GM19452 (cell line): ENCODE data around the gene MAPK1IP1L.
"Not testable (repeated sequence)": the region's sequence is repeated elsewhere in the genome, so short reads cannot be mapped to it uniquely, and the experiment has no call there.

Source experiments
- ATAC-seq: cut with Tn5 transposase; IDR thresholded peaks from one replicate; pipeline ENCODE4 v1.9.1; 2021; ENCODE audit not compliant: unreplicated experiment

Gene MAPK1IP1L

GRCh38 chr14:55051423-55052268, at the start of gene MAPK1IP1L:
Gene MAPK1IP1L, plus strand, starts transcription at chr14:55051647. Its CDS starts 10,037 bp downstream, at chr14:55061684.
- ATAC-seq = peak; percentile 87

- no peak for ATAC-seq
These were observed 46.4 kb upstream of the MAPK1IP1L start for GRCh38 chr14:55005071-55005470.

- no peak for ATAC-seq
These were observed 36.4 kb upstream of the MAPK1IP1L start for GRCh38 chr14:55015006-55015405.

GRCh38 chr14:55019968-55020554, 31.4 kb upstream of the MAPK1IP1L start:
- no peak for ATAC-seq

- ATAC-seq = not testable (repeated sequence)
These were observed 27.1 kb upstream of the MAPK1IP1L start for GRCh38 chr14:55024365-55024764.

- ATAC-seq = no peak
These were observed 25.5 kb upstream of the MAPK1IP1L start for GRCh38 chr14:55025948-55026347.

- no peak for ATAC-seq
These were observed 25.0 kb upstream of the MAPK1IP1L start for GRCh38 chr14:55026441-55026792.

GRCh38 chr14:55026793-55027561, 24.5 kb upstream of the MAPK1IP1L start, which contains the start of the genes SOCS4 and WDHD1:
Gene SOCS4, plus strand, starts transcription at chr14:55027236. Its CDS starts 15,806 bp downstream, at chr14:55043042.
Gene WDHD1, minus strand, starts transcription at chr14:55027099. Its CDS starts 312 bp downstream, at chr14:55026787.
- ATAC-seq = peak; percentile 89

- no peak for ATAC-seq
These were observed 23.4 kb upstream of the MAPK1IP1L start for GRCh38 chr14:55028066-55028465.

GRCh38 chr14:55028476-55028875, 23.0 kb upstream of the MAPK1IP1L start:
- no peak for ATAC-seq

- ATAC-seq = no peak
These were observed 20.3 kb upstream of the MAPK1IP1L start for GRCh38 chr14:55031190-55031589.

- not testable (repeated sequence) for ATAC-seq
These were observed 13.5 kb upstream of the MAPK1IP1L start for GRCh38 chr14:55037995-55038394.

- ATAC-seq = no peak
These were observed 12.7 kb upstream of the MAPK1IP1L start for GRCh38 chr14:55038708-55039107.

GRCh38 chr14:55043528-55043927, 7.9 kb upstream of the MAPK1IP1L start:
- no peak for ATAC-seq

- no peak for ATAC-seq
These were observed 6.4 kb upstream of the MAPK1IP1L start for GRCh38 chr14:55045087-55045486.

GRCh38 chr14:55047301-55048053, 4.0 kb upstream of the MAPK1IP1L start:
- ATAC-seq = no peak

GRCh38 chr14:55048900-55049436, 2.5 kb upstream of the MAPK1IP1L start:
- ATAC-seq = no peak

GRCh38 chr14:55051165-55051422, 353 bp upstream of the MAPK1IP1L start:
- peak; percentile 27 for ATAC-seq

GRCh38 chr14:55052269-55052930, 953 bp downstream of the MAPK1IP1L start:
- peak; percentile 5 for ATAC-seq

- no peak for ATAC-seq
These were observed 1.6 kb downstream of the MAPK1IP1L start for GRCh38 chr14:55053018-55053417.
